OCI-LY3 (cell line): ENCODE data around the gene CSTF2.
"Not testable (repeated sequence)": the region's sequence is repeated elsewhere in the genome, so short reads cannot be mapped to it uniquely, and the experiment has no call there.

Experiments used
- H2AFZ ChIP-seq: fragments of 200-600, 300-600 bp; shearing (Covaris generic); 2 replicates; pipeline ENCODE4 v1.6.0; 2014; ENCODE audit warnings: antibody characterized with exemption, low read depth, low read length
- H3K27ac ChIP-seq: fragments of 200-600, 300-600 bp; sonication (generic); 2 replicates; pipeline ENCODE4 v1.5.1; 2014; ENCODE audit warnings: mild to moderate bottlenecking, low read length, moderate library complexity, mixed read lengths
- H3K27me3 ChIP-seq: fragments of 200-600, 300-600 bp; sonication (generic); 2 replicates; pipeline ENCODE4 v1.6.1; 2014; ENCODE audit warnings: low read depth, low read length, mixed read lengths
- H3K36me3 ChIP-seq: fragments of 200-600, 300-600 bp; sonication (generic); replicated peaks from 2 replicates; pipeline ENCODE3; 2014; ENCODE audit warnings: low read depth, low read length, mixed read lengths
- H3K4me1 ChIP-seq: fragments of 300-600, 200-600 bp; sonication (generic); 2 replicates; pipeline ENCODE4 v1.6.1; 2014; ENCODE audit warnings: low read length, mixed read lengths
- H3K4me2 ChIP-seq: fragments of 200-600, 300-600 bp; sonication (generic); 2 replicates; pipeline ENCODE4 v1.6.1; 2014; ENCODE audit warnings: low read length, mixed read lengths
- H3K4me3 ChIP-seq: fragments of 300-600, 200-600 bp; sonication (generic); 2 replicates; pipeline ENCODE4 v1.5.1; 2014; ENCODE audit warnings: antibody characterized with exemption, mild to moderate bottlenecking, low read length, moderate library complexity
- H3K79me2 ChIP-seq: fragments of 300-600, 200-600 bp; shearing (Covaris generic); 2 replicates; pipeline ENCODE4 v1.6.1; 2014; ENCODE audit warnings: mild to moderate bottlenecking, low read length, mixed read lengths
- H3K9ac ChIP-seq: fragments of 300-600, 200-600 bp; shearing (Covaris generic); 2 replicates; pipeline ENCODE4 v1.6.0; 2014; ENCODE audit warnings: mild to moderate bottlenecking, low read length, moderate library complexity
- H3K9me3 ChIP-seq: fragments of 200-600, 300-600 bp; shearing (Covaris generic); 2 replicates; pipeline ENCODE4 v1.6.1; 2014; ENCODE audit warnings: low read length, mixed read lengths; ENCODE audit not compliant: insufficient read depth
- H4K20me1 ChIP-seq: fragments of 200-600, 300-600 bp; sonication (generic); 2 replicates; pipeline ENCODE4 v1.6.1; 2016; ENCODE audit warnings: low read length, mixed read lengths; ENCODE audit not compliant: insufficient read depth
- EZH2phosphoT487 ChIP-seq: fragments of 200-600 bp; shearing (Covaris generic); IDR thresholded peaks from 2 replicates; pipeline ENCODE4 v1.6.1; 2018; ENCODE audit warnings: antibody characterized with exemption, mixed run types, low read depth
- TF ChIP-seq, protein P1 (sequence below): fragments of 200-600, 300-600 bp; sonication (generic); IDR thresholded peaks from 2 replicates; pipeline ENCODE4 v1.5.1; 2014; ENCODE audit warnings: antibody characterized with exemption, low read length, low read depth

CSTF2 gene

DNA sequence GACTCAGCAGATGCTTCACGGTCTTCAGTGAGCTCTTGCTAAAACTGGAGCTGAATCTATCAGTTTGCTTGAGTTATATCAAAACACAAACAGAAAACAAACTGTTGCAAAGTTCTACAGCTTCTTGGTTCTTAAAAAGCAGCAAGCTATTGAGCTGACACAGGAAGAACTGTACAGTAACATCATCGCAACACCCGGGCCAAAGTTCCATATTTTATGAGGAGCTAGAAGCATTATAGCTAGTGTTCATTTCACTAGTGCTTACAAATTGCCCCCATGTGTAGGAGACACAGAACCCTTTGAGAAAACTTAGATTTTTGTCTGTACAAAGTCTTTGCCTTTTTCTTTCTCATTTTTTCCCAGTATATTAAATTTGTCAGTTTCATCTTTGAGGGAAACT lies 17.3 kb upstream of the CSTF2 start:
- TF ChIP-seq, protein P1, sequence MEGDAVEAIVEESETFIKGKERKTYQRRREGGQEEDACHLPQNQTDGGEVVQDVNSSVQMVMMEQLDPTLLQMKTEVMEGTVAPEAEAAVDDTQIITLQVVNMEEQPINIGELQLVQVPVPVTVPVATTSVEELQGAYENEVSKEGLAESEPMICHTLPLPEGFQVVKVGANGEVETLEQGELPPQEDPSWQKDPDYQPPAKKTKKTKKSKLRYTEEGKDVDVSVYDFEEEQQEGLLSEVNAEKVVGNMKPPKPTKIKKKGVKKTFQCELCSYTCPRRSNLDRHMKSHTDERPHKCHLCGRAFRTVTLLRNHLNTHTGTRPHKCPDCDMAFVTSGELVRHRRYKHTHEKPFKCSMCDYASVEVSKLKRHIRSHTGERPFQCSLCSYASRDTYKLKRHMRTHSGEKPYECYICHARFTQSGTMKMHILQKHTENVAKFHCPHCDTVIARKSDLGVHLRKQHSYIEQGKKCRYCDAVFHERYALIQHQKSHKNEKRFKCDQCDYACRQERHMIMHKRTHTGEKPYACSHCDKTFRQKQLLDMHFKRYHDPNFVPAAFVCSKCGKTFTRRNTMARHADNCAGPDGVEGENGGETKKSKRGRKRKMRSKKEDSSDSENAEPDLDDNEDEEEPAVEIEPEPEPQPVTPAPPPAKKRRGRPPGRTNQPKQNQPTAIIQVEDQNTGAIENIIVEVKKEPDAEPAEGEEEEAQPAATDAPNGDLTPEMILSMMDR: no peak
- no peak for TF ChIP-seq EZH2phosphoT487
- no peak overlapping the region for H3K9ac ChIP-seq
- H3K36me3 ChIP-seq: no peaks in the 10 kb centered on the region
- H3K27me3 ChIP-seq: no peaks in the 10 kb centered on the region
- no peaks in the 10 kb centered on the region for H3K4me1 ChIP-seq
- H3K79me2 ChIP-seq: no peaks in the 10 kb centered on the region
- H3K9me3 ChIP-seq: no peaks in the 10 kb centered on the region
- H3K4me2 ChIP-seq: no peak overlapping the region
- H2AFZ ChIP-seq: no peak overlapping the region
- H3K4me3 ChIP-seq: no peak overlapping the region
- H3K27ac ChIP-seq: no peak overlapping the region
- H4K20me1 ChIP-seq: no peaks in the 10 kb centered on the region

DNA sequence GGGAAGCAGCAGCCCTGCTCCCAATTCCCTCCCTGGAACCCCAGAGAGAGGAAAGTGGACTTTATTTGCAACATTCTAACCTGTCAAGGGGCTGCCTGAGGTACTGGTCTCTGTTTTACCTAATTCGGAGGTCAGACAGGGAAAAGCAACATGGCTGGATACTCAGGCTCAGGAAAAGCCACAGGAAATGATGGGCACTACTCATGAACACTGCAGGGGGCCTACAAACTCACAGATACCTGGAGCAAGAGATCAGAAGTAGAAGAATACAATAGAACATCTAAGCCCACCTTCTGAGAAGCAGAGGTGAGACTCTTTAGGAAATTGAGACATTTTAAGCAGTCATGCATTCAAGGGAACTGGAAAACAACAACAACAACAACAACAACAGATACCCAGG lies 15.4 kb upstream of the CSTF2 start:
- TF ChIP-seq, protein P1: no peak
- TF ChIP-seq EZH2phosphoT487: no peak
- Histone ChIP-seq H3K9me3 (no peaks in the 10 kb centered on the region), H2AFZ (no peak overlapping the region), H3K79me2 (no peaks in the 10 kb centered on the region), H3K4me3 (no peak overlapping the region), H3K4me1 (no peaks in the 10 kb centered on the region), H4K20me1 (no peaks in the 10 kb centered on the region), H3K36me3 (no peaks in the 10 kb centered on the region), H3K27me3 (no peaks in the 10 kb centered on the region), H3K27ac (no peak overlapping the region), H3K4me2 (no peak overlapping the region), H3K9ac (no peak overlapping the region)

GRCh38 chrX:100808265-100808664 lies 11.9 kb upstream of the CSTF2 start:
- not testable (repeated sequence) for H2AFZ ChIP-seq, H3K4me3 ChIP-seq, H3K4me1 ChIP-seq, H3K9me3 ChIP-seq, H3K9ac ChIP-seq, H3K27me3 ChIP-seq, H3K27ac ChIP-seq, H3K36me3 ChIP-seq, H3K4me2 ChIP-seq, H3K79me2 ChIP-seq, H4K20me1 ChIP-seq

GRCh38 chrX:100812216-100813158 lies 7.7 kb upstream of the CSTF2 start:
- no peaks in the 10 kb centered on the region for H3K79me2 ChIP-seq
- H2AFZ ChIP-seq: no peak overlapping the region
- no peaks in the 10 kb centered on the region for H3K27me3 ChIP-seq
- H3K9ac ChIP-seq: no peak overlapping the region
- peaks cover 4% of the 10 kb centered on the region for H3K4me1 ChIP-seq
- TF ChIP-seq, protein P1: no peak
- no peak for TF ChIP-seq EZH2phosphoT487
- no peaks in the 10 kb centered on the region for H3K36me3 ChIP-seq
- H3K4me3 ChIP-seq: no peak overlapping the region
- H3K4me2 ChIP-seq: no peak overlapping the region
- no peaks in the 10 kb centered on the region for H4K20me1 ChIP-seq
- H3K9me3 ChIP-seq: no peaks in the 10 kb centered on the region
- no peak overlapping the region for H3K27ac ChIP-seq
